GM19372 (cell line): ENCODE data around the gene ZC2HC1B.

Source experiments
- ATAC-seq: cut with Tn5 transposase; IDR thresholded peaks from one replicate; pipeline ENCODE4 v1.9.1; 2021; ENCODE audit warnings: mild to moderate bottlenecking, low read depth, moderate library complexity; ENCODE audit not compliant: unreplicated experiment

Gene ZC2HC1B

GRCh38 chr6:143984666-143985065 is 120.4 kb downstream of the ZC2HC1B start:
- no peak for ATAC-seq

- ATAC-seq, result no peak
These were observed 122.3 kb downstream of the ZC2HC1B start for GRCh38 chr6:143986463-143987065.
